M059J (cell line): ENCODE results near the gene KCNH5. TPM values are rescaled to one million over a fixed set of nuclear protein-coding genes. Genes with fewer than 3 reads are reported as not detected.

Experiments used
- DNase-seq: peaks from one replicate; pipeline ENCODE4 v3.0.0-alpha.2; 2012; ENCODE audit warnings: low read depth
- total RNA-seq: library from RNA; depleted of rRNA; stranded (reverse); fragments of >200 nt; shearing (Covaris generic); gene quantifications from 2 replicates; pipeline ENCODE4 v1.2.3, GENCODE V29; 2014; rRNA removed

Gene KCNH5
- total RNA-seq, 1 experiment from 2014 or later, result 0.02 TPM

- DNase-seq, result no peak
Measured at GRCh38 chr14:62673014-62673755, 372.1 kb downstream of the KCNH5 start.

GRCh38 chr14:62670526-62670925 is 374.7 kb downstream of the KCNH5 start:
- no peak for DNase-seq

GRCh38 chr14:62667421-62667914 is 377.8 kb downstream of the KCNH5 start:
- no peak for DNase-seq

- DNase-seq, result no peak
Measured at GRCh38 chr14:62665286-62665685, 380.0 kb downstream of the KCNH5 start.

- no peak for DNase-seq
Measured at GRCh38 chr14:62663456-62663821, 381.8 kb downstream of the KCNH5 start.

- DNase-seq, result no peak
Measured at GRCh38 chr14:62662811-62663455, 382.3 kb downstream of the KCNH5 start.

- peak; percentile 6 for DNase-seq
Measured at GRCh38 chr14:62661818-62662217, 383.4 kb downstream of the KCNH5 start.

GRCh38 chr14:62658631-62659030 is 386.6 kb downstream of the KCNH5 start:
- no peak for DNase-seq

GRCh38 chr14:62657376-62657775 is 387.9 kb downstream of the KCNH5 start:
- no peak for DNase-seq

- peak; percentile 3 for DNase-seq
Measured at GRCh38 chr14:62655166-62655565, 390.1 kb downstream of the KCNH5 start.

GRCh38 chr14:62654641-62655040 is 390.6 kb downstream of the KCNH5 start:
- DNase-seq, result peak; percentile 3

Other genes with a start within 250 kb of the KCNH5 start
- 1.6 and 1.8 TPM in 2 replicates for gene RHOJ, start 159.0 kb upstream of the KCNH5 start, total RNA-seq